NCI-H446 (cell line): ENCODE measurements around the gene PACSIN2.
"Not testable (repeated sequence)": the region's sequence is repeated elsewhere in the genome, so short reads cannot be mapped to it uniquely, and the experiment has no call there.

Source experiments
- DNase-seq, 2 experiments: peaks; one replicate each; lab custom pipeline; 2025; lab: John Stamatoyannopoulos, UW

PACSIN2 gene

GRCh38 chr22:43014869-43015676, at the start of gene PACSIN2:
Gene PACSIN2, minus strand, starts transcription at chr22:43015149. Its CDS starts 103,069 bp downstream, at chr22:42912080.
- peak; percentile 94 to 98 for DNase-seq

GRCh38 chr22:43060183-43060582, 45.2 kb upstream of the PACSIN2 start:
- peak in 1 of 2 experiments; percentile 32 for DNase-seq

GRCh38 chr22:43057641-43058040, 42.7 kb upstream of the PACSIN2 start:
- no peak for DNase-seq

- DNase-seq = no peak
These were observed 38.2 kb upstream of the PACSIN2 start for GRCh38 chr22:43053176-43053575.

- DNase-seq = no peak
These were observed 36.0 kb upstream of the PACSIN2 start for GRCh38 chr22:43050995-43051394.

- DNase-seq = no peak
These were observed 32.7 kb upstream of the PACSIN2 start for GRCh38 chr22:43047605-43048004.

GRCh38 chr22:43044290-43044712, 29.4 kb upstream of the PACSIN2 start:
- no peak for DNase-seq

GRCh38 chr22:43042101-43042780, 27.3 kb upstream of the PACSIN2 start:
- DNase-seq = peak in 1 of 2 experiments; percentile 74

- DNase-seq = no peak
These were observed 24.9 kb upstream of the PACSIN2 start for GRCh38 chr22:43039800-43040199.

GRCh38 chr22:43038325-43038724, 23.4 kb upstream of the PACSIN2 start:
- no peak for DNase-seq

- DNase-seq = peak in 1 of 2 experiments; percentile 30
These were observed 21.4 kb upstream of the PACSIN2 start for GRCh38 chr22:43036282-43036829.

GRCh38 chr22:43035250-43035649, 20.3 kb upstream of the PACSIN2 start:
- DNase-seq = no peak

- no peak for DNase-seq
These were observed 16.7 kb upstream of the PACSIN2 start for GRCh38 chr22:43031617-43032016.

GRCh38 chr22:43018615-43019014, 3.7 kb upstream of the PACSIN2 start:
- no peak for DNase-seq

- DNase-seq = no peak
These were observed 2.8 kb upstream of the PACSIN2 start for GRCh38 chr22:43017525-43018460.

GRCh38 chr22:43016150-43016549, 1.2 kb upstream of the PACSIN2 start:
- DNase-seq = not testable (repeated sequence)

- no peak for DNase-seq
These were observed 711 bp upstream of the PACSIN2 start for GRCh38 chr22:43015677-43016042.

GRCh38 chr22:43014316-43014868, 557 bp downstream of the PACSIN2 start:
- peak in 1 of 2 experiments; percentile 8 for DNase-seq

GRCh38 chr22:43013355-43014315, 1.3 kb downstream of the PACSIN2 start:
- no peak for DNase-seq

GRCh38 chr22:43012390-43012789, 2.6 kb downstream of the PACSIN2 start:
- no peak for DNase-seq
